Stimulated activated naive B cell treated with anti-CD40 and anti-IgM and Interleukin-4, amounts not matched to agents 10 μg/mL and 1 μg/mL and 100 μg/mL, for 72 hours (primary cell): ENCODE measurements around the gene OR4E1.
"Not testable (repeated sequence)": the region's sequence is repeated elsewhere in the genome, so short reads cannot be mapped to it uniquely, and the experiment has no call there.

ENCODE experiments used
- ATAC-seq, 2 donors: fragments of 150-1000 bp; cut with Tn5 transposase; replicated peaks; 2 replicates each; pipeline ENCODE4 v1.10.0; 2021; ENCODE audit warnings: moderate library complexity in 1 of 2
- DNase-seq: peaks from one replicate; pipeline ENCODE4 v3.0.0; 2021
- H3K27ac Mint-ChIP-seq: one replicate; pipeline ENCODE4 v1.8.0; 2022; ENCODE audit warnings: mild to moderate bottlenecking, mixed read lengths
- H3K27me3 Mint-ChIP-seq, 2 donors: one replicate each; pipeline ENCODE4 v1.8.0; 2022; ENCODE audit warnings: mixed read lengths in 2 of 2
- H3K36me3 Mint-ChIP-seq, 2 donors: one replicate each; pipeline ENCODE4 v1.8.0; 2022; ENCODE audit warnings: mixed read lengths in 2 of 2, mild to moderate bottlenecking in 1 of 2
- H3K4me1 Mint-ChIP-seq, 2 donors: one replicate each; pipeline ENCODE4 v1.8.0; 2022; ENCODE audit warnings: mixed read lengths in 2 of 2, mild to moderate bottlenecking in 1 of 2
- H3K4me3 Mint-ChIP-seq, 2 donors: one replicate each; pipeline ENCODE4 v1.8.0; 2022; ENCODE audit warnings: mild to moderate bottlenecking in 2 of 2, mixed read lengths in 2 of 2, moderate library complexity in 1 of 2
- H3K9me3 Mint-ChIP-seq, 2 donors: one replicate each; pipeline ENCODE4 v1.8.0; 2022; ENCODE audit warnings: mixed read lengths in 2 of 2, mild to moderate bottlenecking in 1 of 2

The OR4E1 gene, protein sequence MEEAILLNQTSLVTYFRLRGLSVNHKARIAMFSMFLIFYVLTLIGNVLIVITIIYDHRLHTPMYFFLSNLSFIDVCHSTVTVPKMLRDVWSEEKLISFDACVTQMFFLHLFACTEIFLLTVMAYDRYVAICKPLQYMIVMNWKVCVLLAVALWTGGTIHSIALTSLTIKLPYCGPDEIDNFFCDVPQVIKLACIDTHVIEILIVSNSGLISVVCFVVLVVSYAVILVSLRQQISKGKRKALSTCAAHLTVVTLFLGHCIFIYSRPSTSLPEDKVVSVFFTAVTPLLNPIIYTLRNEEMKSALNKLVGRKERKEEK

DNA sequence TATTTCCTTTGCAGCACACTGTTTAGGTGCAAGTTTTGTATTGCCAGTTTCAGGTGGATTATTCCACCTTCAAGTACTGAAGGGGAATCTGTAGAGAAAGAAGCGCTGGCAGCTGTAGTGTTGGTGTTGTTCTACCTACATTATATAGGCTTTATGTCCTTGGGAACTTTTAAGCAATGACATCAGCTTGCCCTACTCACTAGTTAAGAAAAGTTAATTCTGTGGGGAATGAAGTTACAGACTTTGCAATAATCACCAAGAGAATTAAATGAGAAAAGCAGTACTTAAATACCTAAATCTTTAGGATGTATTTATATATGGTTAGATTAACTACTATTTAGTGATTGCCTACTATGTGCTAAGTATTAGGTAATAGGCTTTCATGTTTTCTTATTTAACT lies at the start of gene OR4E1:
OR4E1 (minus strand) TSS at position 101 of the 400 bp plus-strand sequence. CDS start 2,883 bp downstream, outside the sequence.
- H3K27ac Mint-ChIP-seq = no peak within 1 kb of the TSS
- peaks cover 0 to 5% of the 10 kb centered on the region in 2 donors for H3K9me3 Mint-ChIP-seq
- DNase-seq (no peak), ATAC-seq (no peak)
- H3K36me3 Mint-ChIP-seq = no peaks in the 10 kb centered on the region
- peaks cover 17 to 24% of the 10 kb centered on the region in 2 donors for H3K27me3 Mint-ChIP-seq
- H3K4me1 Mint-ChIP-seq = no peaks in the 10 kb centered on the region
- no peak within 1 kb of the TSS for H3K4me3 Mint-ChIP-seq

DNA sequence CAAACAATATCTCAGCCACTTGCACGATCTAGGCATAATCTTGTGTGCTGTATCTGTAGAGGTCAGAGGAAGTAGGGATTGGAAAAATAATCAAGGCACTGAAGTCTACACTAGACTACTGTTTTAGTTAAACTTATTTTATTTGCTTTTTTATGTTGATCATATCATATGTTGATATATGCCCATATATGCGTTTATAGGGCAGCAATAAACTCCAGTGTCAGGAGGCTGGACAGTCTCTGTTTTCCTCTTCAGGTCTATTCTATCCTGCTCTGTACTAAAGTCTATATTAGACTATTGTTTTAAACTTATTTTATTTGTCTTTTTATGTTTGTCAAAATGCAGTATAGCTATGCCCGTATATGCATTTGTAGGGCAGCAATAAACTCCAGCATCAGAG lies 47.9 kb upstream of the OR4E1 start:
- H3K9me3 Mint-ChIP-seq = no peaks in the 10 kb centered on the region

DNA sequence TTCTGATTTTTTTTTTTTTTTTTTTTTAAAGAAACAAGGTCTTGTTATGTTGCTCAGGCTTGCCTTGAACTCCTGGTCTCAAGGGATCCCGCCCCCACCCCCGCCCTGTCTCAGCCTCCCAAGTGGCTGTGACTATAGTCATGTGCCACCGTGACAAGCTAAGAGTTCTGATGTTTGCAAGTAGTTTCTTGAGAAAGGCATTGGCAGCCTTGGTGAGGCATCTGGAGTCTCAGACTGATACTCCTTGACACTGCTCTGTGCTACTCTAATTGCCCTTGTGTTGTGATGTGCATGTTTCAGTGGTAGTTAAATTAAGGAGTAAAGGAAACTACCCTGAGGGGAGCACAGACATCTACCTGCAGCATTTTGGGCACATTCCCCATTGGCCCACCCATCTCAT lies 46.2 kb upstream of the OR4E1 start:
- no peak overlapping the region for H3K27ac Mint-ChIP-seq
- no peaks in the 10 kb centered on the region for H3K9me3 Mint-ChIP-seq
- H3K27me3 Mint-ChIP-seq = peaks cover 20 to 21% of the 10 kb centered on the region in 2 donors
- H3K4me1 Mint-ChIP-seq = no peaks in the 10 kb centered on the region
- no peak overlapping the region for H3K4me3 Mint-ChIP-seq
- H3K36me3 Mint-ChIP-seq = no peaks in the 10 kb centered on the region
- ATAC-seq = no peak
- DNase-seq = no peak

More for the DNA sequence above, 47.9 kb upstream of the OR4E1 start:
- Mint-ChIP-seq H3K4me1 (no peaks in the 10 kb centered on the region), H3K36me3 (no peaks in the 10 kb centered on the region), H3K27ac (no peak overlapping the region), H3K4me3 (no peak overlapping the region), H3K27me3 (peaks cover 24 to 33% of the 10 kb centered on the region in 2 donors)
- DNase-seq (no peak), ATAC-seq (no peak)

DNA sequence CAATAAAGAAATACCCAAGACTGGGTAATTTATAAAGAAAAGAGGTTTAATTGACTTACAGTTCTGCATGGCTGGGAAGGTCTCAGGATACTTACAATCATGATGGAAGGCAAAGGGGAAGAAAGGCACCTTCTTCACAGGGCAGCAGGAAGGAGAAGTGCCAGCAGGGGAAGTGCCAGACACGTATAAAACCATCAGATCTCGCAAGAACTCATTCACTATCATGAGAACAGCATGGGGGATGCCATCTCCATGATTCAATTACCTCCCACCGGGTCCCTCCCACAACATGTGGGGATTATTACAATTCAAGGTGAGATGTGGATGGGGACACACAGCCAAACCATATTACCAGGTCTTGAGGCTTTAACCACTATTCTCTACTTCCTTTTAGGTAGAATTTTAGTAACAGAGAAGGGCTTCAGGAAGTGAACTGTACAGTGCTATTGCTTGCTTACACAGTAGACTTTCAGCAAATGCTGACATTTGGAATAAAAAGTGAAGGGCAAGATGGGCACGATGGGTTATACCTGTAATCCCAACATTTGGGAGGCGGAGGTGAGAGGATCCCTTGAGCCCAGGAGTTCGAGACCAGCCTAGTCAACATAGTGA lies 40.8 kb upstream of the OR4E1 start:
- Mint-ChIP-seq H3K9me3 (no peaks in the 10 kb centered on the region), H3K4me1 (no peaks in the 10 kb centered on the region), H3K36me3 (no peaks in the 10 kb centered on the region), H3K27ac (no peak overlapping the region), H3K27me3 (peaks cover 22 to 39% of the 10 kb centered on the region in 2 donors), H3K4me3 (no peak overlapping the region)
- DNase-seq (no peak), ATAC-seq (no peak)

DNA sequence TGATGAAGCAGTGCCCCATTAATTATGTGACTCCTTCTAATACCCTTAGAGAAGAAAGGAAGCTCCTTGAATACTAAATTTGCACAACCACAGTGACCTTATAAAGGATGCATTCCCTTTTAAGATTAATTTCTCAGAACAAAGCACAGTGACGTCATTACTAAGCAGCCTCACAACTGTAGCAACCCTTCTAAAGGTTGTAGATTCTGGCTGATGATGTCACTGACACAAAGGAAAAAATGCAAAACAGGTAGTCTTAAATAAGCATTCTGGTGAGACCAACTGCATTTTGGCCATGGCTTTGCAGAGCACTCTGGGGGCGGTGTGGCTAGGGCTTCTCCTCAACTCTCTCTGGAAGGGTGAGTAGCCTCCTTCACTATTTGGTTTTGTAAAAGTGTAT lies 38.4 kb upstream of the OR4E1 start:
- H3K9me3 Mint-ChIP-seq = peaks cover 7 to 11% of the 10 kb centered on the region in 2 donors
- H3K36me3 Mint-ChIP-seq = peaks cover 0 to under 1% of the 10 kb centered on the region in 2 donors
- no peaks in the 10 kb centered on the region for H3K4me1 Mint-ChIP-seq
- DNase-seq (no peak), ATAC-seq (no peak)
- peaks cover 26 to 42% of the 10 kb centered on the region in 2 donors for H3K27me3 Mint-ChIP-seq
- no peak overlapping the region for H3K4me3 Mint-ChIP-seq
- no peak overlapping the region for H3K27ac Mint-ChIP-seq

DNA sequence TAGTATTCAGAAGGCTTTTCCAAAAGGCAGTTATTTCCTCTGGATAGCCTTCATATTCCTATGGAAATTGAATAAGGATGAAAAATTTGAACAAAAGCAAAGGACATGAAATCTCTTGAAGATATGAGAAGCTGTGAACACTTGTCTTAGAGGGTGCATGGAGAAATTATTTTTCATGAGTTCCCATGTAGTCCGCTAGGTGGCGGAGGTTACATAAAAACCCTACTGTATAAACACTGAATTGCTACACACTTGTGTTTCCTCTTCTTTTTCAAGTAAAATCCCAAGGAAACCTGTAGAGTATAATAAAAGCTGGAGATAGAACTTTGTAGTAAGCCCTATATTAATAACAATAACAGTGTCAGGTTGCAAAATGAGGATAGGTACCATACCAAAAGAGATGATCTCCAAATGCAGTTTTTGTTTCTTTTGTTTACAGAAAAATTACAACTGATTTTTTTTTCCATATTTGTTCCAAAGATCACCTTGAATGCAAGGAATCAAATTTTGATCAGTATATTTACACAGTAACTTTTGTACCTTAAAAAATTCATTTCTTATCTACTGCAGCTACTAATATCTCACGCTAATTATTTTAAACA lies 37.8 kb upstream of the OR4E1 start:
- Mint-ChIP-seq H3K27me3 (peaks cover 32 to 47% of the 10 kb centered on the region in 2 donors), H3K4me1 (no peaks in the 10 kb centered on the region), H3K4me3 (no peak overlapping the region), H3K27ac (no peak overlapping the region), H3K9me3 (peaks cover 12 to 16% of the 10 kb centered on the region in 2 donors), H3K36me3 (peaks cover 0 to 3% of the 10 kb centered on the region in 2 donors)
- ATAC-seq (peak; percentile 57 to 70), DNase-seq (no peak)

DNA sequence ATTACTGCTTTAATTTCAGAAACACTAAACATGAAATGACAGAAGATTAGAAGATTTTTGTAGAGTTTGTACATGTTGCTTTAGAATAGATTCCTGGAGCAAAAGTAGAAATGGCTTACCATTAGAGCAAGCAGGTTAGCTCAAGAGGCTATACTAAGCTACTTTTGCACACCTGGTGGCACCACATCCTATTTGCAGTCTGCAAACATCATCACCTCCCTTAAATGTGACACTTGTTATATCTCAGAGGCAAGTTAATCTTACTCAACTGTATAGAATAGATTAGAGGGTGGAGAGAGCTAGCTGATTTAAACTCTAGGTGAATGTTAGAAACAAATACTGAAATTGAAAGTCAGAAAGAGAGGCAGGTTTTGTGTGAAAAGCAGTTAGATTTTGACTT lies 30.7 kb upstream of the OR4E1 start:
- Mint-ChIP-seq H3K27ac (no peak overlapping the region), H3K4me3 (no peak overlapping the region), H3K9me3 (peaks cover 18 to 20% of the 10 kb centered on the region in 2 donors), H3K27me3 (peaks cover 29 to 53% of the 10 kb centered on the region in 2 donors), H3K4me1 (peaks cover 4 to 11% of the 10 kb centered on the region in 2 donors), H3K36me3 (peaks cover 0 to 3% of the 10 kb centered on the region in 2 donors)
- DNase-seq (no peak), ATAC-seq (peak; percentile 36 to 45)

DNA sequence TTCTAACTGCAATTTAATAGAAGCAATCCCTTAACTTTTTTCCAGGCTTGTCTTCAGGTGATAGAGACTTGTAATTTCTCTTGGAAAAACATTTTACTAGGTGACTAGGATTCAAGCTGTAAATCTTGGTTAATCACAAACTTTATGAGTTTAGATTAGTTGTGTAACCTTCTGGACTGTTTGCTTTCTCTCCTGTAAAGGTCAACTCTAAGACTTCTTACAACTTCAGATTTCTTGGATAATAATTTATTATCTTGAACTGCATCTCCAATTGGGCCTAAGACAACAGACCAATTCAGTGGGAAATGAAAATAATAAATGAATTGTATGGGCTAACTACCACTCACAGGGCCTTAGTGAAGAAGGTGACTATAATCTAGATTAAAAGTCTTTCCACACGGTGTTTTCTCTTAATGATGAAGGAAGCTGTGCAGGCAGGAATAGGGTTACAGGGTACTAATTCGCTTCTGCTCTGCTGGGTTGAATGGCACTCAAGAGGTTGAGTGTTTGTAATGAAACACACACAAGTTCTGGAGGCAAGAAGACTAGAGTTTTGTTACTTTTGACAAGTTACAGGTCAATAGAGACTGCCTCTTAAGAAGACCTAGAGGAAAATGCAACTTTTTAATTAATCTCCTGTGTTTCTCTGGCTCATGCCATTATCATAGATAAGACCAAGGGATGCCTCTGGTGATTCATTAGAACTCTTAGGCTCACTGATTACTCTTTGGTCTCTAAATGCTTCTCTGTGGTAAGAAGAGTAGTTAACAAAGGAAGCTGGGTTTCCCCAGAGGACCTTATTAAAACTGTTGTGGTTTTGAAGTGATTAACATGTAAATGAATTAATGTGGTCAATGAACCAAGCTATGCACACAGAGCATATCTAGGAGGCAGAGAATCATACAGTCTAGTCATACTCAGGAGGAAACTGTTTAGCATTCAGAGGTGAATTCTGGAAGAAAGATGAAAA lies 30.0 kb upstream of the OR4E1 start:
- ATAC-seq (peak; percentile 94 to 95), DNase-seq (no peak)
- Mint-ChIP-seq H3K36me3 (peaks cover 0 to 3% of the 10 kb centered on the region in 2 donors), H3K27me3 (peaks cover 32 to 57% of the 10 kb centered on the region in 2 donors), H3K4me1 (peaks cover 4 to 11% of the 10 kb centered on the region in 2 donors), H3K9me3 (peaks cover 14 to 15% of the 10 kb centered on the region in 2 donors), H3K4me3 (no peak overlapping the region), H3K27ac (no peak overlapping the region)

DNA sequence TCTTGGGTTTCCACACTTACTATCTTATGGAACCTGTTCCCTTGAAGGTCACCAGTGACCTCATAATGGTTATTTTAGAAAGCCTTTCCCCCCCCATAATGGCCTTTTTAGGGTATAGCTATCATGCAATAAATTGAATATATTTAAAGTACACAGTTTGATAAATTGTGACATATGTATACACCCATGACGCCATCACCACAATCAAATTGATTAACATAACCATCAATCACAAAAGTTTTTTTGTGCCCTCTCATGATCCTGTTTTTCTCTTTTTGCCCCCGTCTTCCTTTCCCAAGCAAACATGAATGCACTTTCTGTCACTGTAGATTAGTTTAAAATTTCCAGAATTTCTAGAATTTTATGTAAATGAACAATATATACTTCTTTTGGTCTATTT lies 28.7 kb upstream of the OR4E1 start:
- ATAC-seq = no peak
- Mint-ChIP-seq H3K9me3 (peaks cover 9 to 11% of the 10 kb centered on the region in 2 donors), H3K27me3 (peaks cover 23 to 47% of the 10 kb centered on the region in 2 donors), H3K4me3 (no peak overlapping the region), H3K36me3 (peaks cover 0 to 3% of the 10 kb centered on the region in 2 donors), H3K27ac (no peak overlapping the region), H3K4me1 (peaks cover 4 to 11% of the 10 kb centered on the region in 2 donors)
- DNase-seq = no peak

DNA sequence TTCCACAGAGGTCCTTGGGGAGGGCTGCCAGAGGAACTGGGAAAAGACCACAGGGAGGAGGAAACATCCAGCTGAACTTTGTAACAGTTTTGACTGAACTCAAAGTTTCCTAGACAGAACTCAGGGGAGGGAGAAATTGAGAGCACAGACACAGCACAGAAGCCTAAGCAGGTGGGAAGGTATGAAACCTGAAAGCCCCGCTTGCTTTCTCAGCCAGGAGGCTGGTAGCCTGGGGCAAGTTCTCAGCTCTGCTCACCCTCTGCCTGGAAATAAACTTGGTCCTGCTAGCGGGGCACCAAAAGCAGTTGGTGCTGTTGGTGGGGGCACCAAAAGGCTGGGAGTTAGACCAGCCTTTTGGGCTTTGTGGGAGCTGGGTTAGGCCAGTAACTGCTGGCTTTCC lies 25.9 kb upstream of the OR4E1 start:
- H3K27me3 Mint-ChIP-seq = peaks cover 21 to 29% of the 10 kb centered on the region in 2 donors
- ATAC-seq (no peak), DNase-seq (no peak)
- peaks cover 4 to 11% of the 10 kb centered on the region in 2 donors for H3K4me1 Mint-ChIP-seq
- H3K4me3 Mint-ChIP-seq = no peak overlapping the region
- H3K36me3 Mint-ChIP-seq = no peaks in the 10 kb centered on the region
- peaks cover 4 to 5% of the 10 kb centered on the region in 2 donors for H3K9me3 Mint-ChIP-seq
- H3K27ac Mint-ChIP-seq = no peak overlapping the region

DNA sequence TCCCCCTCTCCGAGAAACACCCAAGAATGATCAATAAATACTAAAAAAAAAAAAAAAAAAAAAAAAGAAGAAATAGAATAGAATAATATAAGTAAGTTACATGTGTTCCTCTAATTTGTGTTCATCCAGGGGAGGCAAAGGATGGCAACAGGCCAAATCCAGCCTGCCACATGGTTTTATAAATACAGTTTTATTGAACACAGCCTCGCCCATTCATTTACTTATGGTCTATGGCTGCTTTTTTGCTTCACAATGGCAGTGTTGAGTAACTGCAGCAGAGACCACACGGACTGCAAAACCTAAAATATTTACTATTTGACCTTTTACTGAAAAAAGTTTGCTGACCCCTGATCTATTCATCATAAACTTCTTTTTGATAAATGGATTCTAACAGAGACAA lies 24.9 kb upstream of the OR4E1 start:
- H3K4me1 Mint-ChIP-seq, H3K4me3 Mint-ChIP-seq, H3K9me3 Mint-ChIP-seq, H3K27ac Mint-ChIP-seq, ATAC-seq, DNase-seq, H3K36me3 Mint-ChIP-seq: not testable (repeated sequence)
- H3K27me3 Mint-ChIP-seq = peaks cover 25 to 29% of the 10 kb centered on the region in 2 donors

DNA sequence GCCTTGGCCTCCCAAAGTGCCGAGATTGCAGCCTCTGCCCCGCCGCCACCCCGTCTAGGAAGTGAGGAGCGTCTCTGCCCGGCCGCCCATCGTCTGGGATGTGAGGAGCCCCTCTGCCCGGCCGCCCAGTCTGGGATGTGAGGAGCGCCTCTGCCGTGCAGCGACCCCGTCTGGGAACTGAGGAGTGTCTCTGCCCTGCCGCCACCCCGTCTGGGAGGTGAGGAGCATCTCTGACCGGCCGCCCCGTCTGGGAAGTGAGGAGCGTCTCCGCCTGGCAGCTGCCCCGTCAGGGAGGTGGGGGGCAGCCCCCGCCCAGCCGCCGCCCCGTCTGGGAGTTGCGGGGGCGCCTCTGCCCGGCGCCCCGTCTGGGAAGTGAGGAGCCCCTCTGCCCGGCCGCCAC lies 24.0 kb upstream of the OR4E1 start:
- not testable (repeated sequence) for H3K36me3 Mint-ChIP-seq, H3K4me1 Mint-ChIP-seq, H3K27ac Mint-ChIP-seq, ATAC-seq, H3K9me3 Mint-ChIP-seq, DNase-seq, H3K4me3 Mint-ChIP-seq
- H3K27me3 Mint-ChIP-seq = peaks cover 27 to 29% of the 10 kb centered on the region in 2 donors

DNA sequence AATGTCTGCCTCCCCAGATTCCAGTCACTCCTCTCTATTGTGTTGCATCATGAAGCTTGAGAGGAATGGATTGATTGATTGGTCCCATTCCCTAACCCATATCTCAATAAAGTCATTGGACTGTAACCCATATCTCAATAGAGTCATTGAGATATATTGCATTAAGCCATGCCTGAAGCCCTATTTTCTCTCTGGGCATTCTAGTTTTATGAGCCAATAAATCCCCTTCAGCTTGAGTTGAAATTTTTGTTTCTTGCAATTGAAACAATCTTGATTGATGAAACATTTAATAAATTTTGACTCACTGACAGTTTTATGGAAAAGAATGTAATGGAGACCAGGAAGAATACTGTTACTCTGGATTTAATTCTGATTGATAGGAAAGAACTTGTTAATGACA lies 20.8 kb upstream of the OR4E1 start:
- Mint-ChIP-seq H3K36me3 (no peaks in the 10 kb centered on the region), H3K4me3 (no peak overlapping the region), H3K27ac (no peak overlapping the region), H3K4me1 (no peaks in the 10 kb centered on the region), H3K27me3 (peaks cover 17 to 30% of the 10 kb centered on the region in 2 donors), H3K9me3 (peaks cover 0 to 4% of the 10 kb centered on the region in 2 donors)
- DNase-seq (no peak), ATAC-seq (no peak)

DNA sequence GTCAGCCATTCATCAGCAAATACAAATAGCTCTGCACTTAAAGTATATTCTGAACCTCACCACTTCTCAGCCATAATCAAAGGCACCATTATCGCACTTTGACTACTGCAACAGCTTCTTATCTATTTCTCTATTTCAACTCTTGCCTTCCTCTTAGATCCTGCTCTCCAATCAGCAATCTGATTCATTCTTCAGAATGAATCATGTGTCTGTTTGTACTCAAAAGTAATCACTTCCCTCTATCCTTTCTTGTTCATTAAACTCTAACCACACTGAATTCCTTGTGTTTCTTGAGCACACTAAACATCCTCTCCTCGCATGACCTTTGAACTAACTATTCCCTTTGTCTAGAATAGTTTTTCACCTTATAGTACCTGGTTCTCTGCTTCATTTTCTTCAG lies 12.8 kb upstream of the OR4E1 start:
- Mint-ChIP-seq H3K4me3 (no peak overlapping the region), H3K9me3 (peaks cover 0 to 3% of the 10 kb centered on the region in 2 donors), H3K27ac (no peak overlapping the region), H3K36me3 (no peaks in the 10 kb centered on the region), H3K27me3 (peaks cover 12 to 39% of the 10 kb centered on the region in 2 donors), H3K4me1 (no peaks in the 10 kb centered on the region)
- ATAC-seq (no peak), DNase-seq (no peak)
